Neural crest cell (in vitro differentiated cells): ENCODE data around the gene PHF2. TPM values are rescaled to one million over a fixed set of nuclear protein-coding genes. Genes with fewer than 3 reads are reported as not detected.

ENCODE experiments used
- DNase-seq: peaks from one replicate; pipeline ENCODE4 v3.0.0; 2021; ENCODE audit warnings: low read depth, mixed read lengths, low spot score
- H3K27ac Mint-ChIP-seq: one replicate; pipeline ENCODE4 v1.8.0; 2021; ENCODE audit warnings: mild to moderate bottlenecking, mixed read lengths; ENCODE audit not compliant: unreplicated experiment
- H3K27me3 Mint-ChIP-seq: 2 replicates; pipeline ENCODE4 v1.8.0; 2021; ENCODE audit warnings: low read depth, mild to moderate bottlenecking, mixed read lengths
- H3K36me3 Mint-ChIP-seq: 2 replicates; pipeline ENCODE4 v1.8.0; 2021; ENCODE audit warnings: low read depth, mild to moderate bottlenecking, mixed read lengths
- H3K4me1 Mint-ChIP-seq: 2 replicates; pipeline ENCODE4 v1.8.0; 2021; ENCODE audit warnings: mixed read lengths
- H3K4me3 Mint-ChIP-seq: one replicate; pipeline ENCODE4 v1.8.0; 2021; ENCODE audit warnings: mild to moderate bottlenecking, mixed read lengths
- H3K9me3 Mint-ChIP-seq: 2 replicates; pipeline ENCODE4 v1.8.0; 2021; ENCODE audit warnings: mixed read lengths
- CTCF ChIP-seq: fragments of 200-600 bp; sonication (generic); conservative IDR thresholded peaks from 2 replicates; pipeline ENCODE4 v1.5.0; 2021; ENCODE audit warnings: antibody characterized with exemption, mild to moderate bottlenecking
- total RNA-seq: library from RNA; stranded (reverse); gene quantifications from 2 replicates; pipeline ENCODE4 v1.2.1, GENCODE V29; 2021

PHF2 gene
- total RNA-seq, 1 donor from 2014 or later, result 34.4 TPM

- Mint-ChIP-seq H3K27ac (no peak overlapping the region), H3K36me3 (peaks cover 35% of the 10 kb centered on the region), H3K4me3 (no peak overlapping the region), H3K27me3 (no peaks in the 10 kb centered on the region), H3K9me3 (no peaks in the 10 kb centered on the region), H3K4me1 (no peaks in the 10 kb centered on the region)
- no peak for TF ChIP-seq CTCF
- DNase-seq, result no peak
Measured at GRCh38 chr9:93644397-93645088, 68.2 kb downstream of the PHF2 start.

- no peak for TF ChIP-seq CTCF
- H3K27me3 Mint-ChIP-seq, result no peaks in the 10 kb centered on the region
- H3K27ac Mint-ChIP-seq, result no peak overlapping the region
- no peaks in the 10 kb centered on the region for H3K4me1 Mint-ChIP-seq
- H3K36me3 Mint-ChIP-seq, result peaks cover 29% of the 10 kb centered on the region
- H3K4me3 Mint-ChIP-seq, result no peak overlapping the region
- DNase-seq, result no peak
- H3K9me3 Mint-ChIP-seq, result no peaks in the 10 kb centered on the region
Measured at GRCh38 chr9:93645149-93645889, 68.9 kb downstream of the PHF2 start.

GRCh38 chr9:93645921-93646639, 69.7 kb downstream of the PHF2 start:
- Mint-ChIP-seq H3K27ac (peak overlapping the region; percentile 21), H3K27me3 (no peaks in the 10 kb centered on the region), H3K36me3 (peaks cover 21% of the 10 kb centered on the region), H3K4me3 (no peak overlapping the region), H3K4me1 (no peaks in the 10 kb centered on the region), H3K9me3 (no peaks in the 10 kb centered on the region)
- no peak for TF ChIP-seq CTCF
- DNase-seq, result no peak

- Mint-ChIP-seq H3K36me3 (peaks cover 21% of the 10 kb centered on the region), H3K4me1 (no peaks in the 10 kb centered on the region), H3K27ac (peak overlapping the region; percentile 21), H3K4me3 (no peak overlapping the region), H3K27me3 (no peaks in the 10 kb centered on the region), H3K9me3 (no peaks in the 10 kb centered on the region)
- TF ChIP-seq CTCF, result no peak
- DNase-seq, result no peak
Measured at GRCh38 chr9:93646640-93647178, 70.3 kb downstream of the PHF2 start.

- Mint-ChIP-seq H3K4me1 (no peaks in the 10 kb centered on the region), H3K4me3 (no peak overlapping the region), H3K27me3 (no peaks in the 10 kb centered on the region), H3K36me3 (peaks cover 18% of the 10 kb centered on the region), H3K9me3 (no peaks in the 10 kb centered on the region), H3K27ac (no peak overlapping the region)
- no peak for DNase-seq
- TF ChIP-seq CTCF, result no peak
Measured at GRCh38 chr9:93648181-93648580, 71.8 kb downstream of the PHF2 start.
